ENCODE results near the gene ACAA1.

- no peak for TF ChIP-seq POLR2A (IDR thresholded peaks at IDR 0.05)
- no peak for TF ChIP-seq CTCF (IDR thresholded peaks at IDR 0.05)
Measured at GRCh38 chr3:38102444-38102814, 34.5 kb downstream of the ACAA1 start.
